Mucosa of descending colon (tissue), 3 donors: ENCODE data around the gene PCDHGA7. TPM values are rescaled to one million over a fixed set of nuclear protein-coding genes. Genes with fewer than 3 reads are reported as not detected.
"Not testable (repeated sequence)": the region's sequence is repeated elsewhere in the genome, so short reads cannot be mapped to it uniquely, and the experiment has no call there.

Experiments
- ATAC-seq: fragments of 200-7000 bp; cut with Tn5 transposase; one replicate; pipeline ENCODE4 v1.9.1; 2020; ENCODE audit warnings: mild to moderate bottlenecking, moderate library complexity
- DNase-seq, 3 donors: peaks; one replicate each; pipeline ENCODE4 v3.0.0-alpha.2; 2020
- H3K36me3 ChIP-seq: fragments of 200-600 bp; one replicate; pipeline ENCODE4 v1.8.0; 2021; ENCODE audit warnings: low read depth, mild to moderate bottlenecking
- H3K4me1 ChIP-seq: fragments of 200-600 bp; one replicate; pipeline ENCODE4 v1.8.0; 2021; ENCODE audit warnings: low read depth, mild to moderate bottlenecking
- H3K4me3 ChIP-seq: fragments of 200-600 bp; one replicate; pipeline ENCODE4 v1.8.0; 2021; ENCODE audit warnings: mild to moderate bottlenecking
- H3K9me3 ChIP-seq: fragments of 200-600 bp; one replicate; pipeline ENCODE4 v1.8.0; 2021; ENCODE audit warnings: mild to moderate bottlenecking
- CTCF ChIP-seq: fragments of 200-600 bp; IDR thresholded peaks from one replicate; pipeline ENCODE4 v1.8.0; 2022; ENCODE audit warnings: antibody characterized with exemption, mild to moderate bottlenecking
- intact Hi-C, 2 donors: fragments of 100-400 bp; cut with DNase I in 1 of 2; cut with micrococcal nuclease in 1 of 2; formaldehyde crosslinking; loops; one replicate each; pipeline versions ENCODE4 v1.11.0 to v1.11.1; 2022; cut with DNase I, micrococcal nuclease
- total RNA-seq, 3 donors: library from RNA; stranded (reverse); fragmentation: NEBNext Ultra II Directional in 2 of 3; extraction: Animal tissue kit (Norgen Biotek cat#: 25700) in 2 of 3; gene quantifications; one replicate each; pipeline versions ENCODE4 v1.2.1 to v1.2.4, GENCODE V29; 2021 to 2023
- donor health status: DM: no; HTN: no; CAD: no; lungs with moderate emphysema.
- donor health status: DM: no; HTN: no; CAD: no.
- donor health status: DM: no; HTN: yes; CAD: no.

PCDHGA7 gene
- total RNA-seq, 3 donors from 2014 or later = 1.0 to 5.6 (median 1.7) TPM

GRCh38 chr5:141373673-141374317 lies 8.7 kb upstream of the PCDHGA7 start, which contains the start of gene PCDHGA6:
Gene PCDHGA6, plus strand, starts transcription at chr5:141373891. Its CDS starts 193 bp downstream, at chr5:141374084.
- no peaks in the 10 kb centered on the region for H3K4me1 ChIP-seq
- TF ChIP-seq CTCF = no peak
- intact Hi-C loops = no loop called here
- no peak for DNase-seq
- H3K4me3 ChIP-seq = no peak within 1 kb of the TSS
- no peaks in the 10 kb centered on the region for H3K36me3 ChIP-seq
- peaks cover 88% of the 10 kb centered on the region for H3K9me3 ChIP-seq
- no peak for ATAC-seq

GRCh38 chr5:141374627-141375026 lies 7.9 kb upstream of the PCDHGA7 start:
- peaks cover 83% of the 10 kb centered on the region for H3K9me3 ChIP-seq
- TF ChIP-seq CTCF = no peak
- H3K36me3 ChIP-seq = no peaks in the 10 kb centered on the region
- H3K4me1 ChIP-seq = no peaks in the 10 kb centered on the region
- no peak for DNase-seq
- ATAC-seq = no peak
- intact Hi-C loops = no loop called here
- no peak overlapping the region for H3K4me3 ChIP-seq

- H3K4me1 ChIP-seq, H3K4me3 ChIP-seq, H3K36me3 ChIP-seq, DNase-seq, intact Hi-C loops, ATAC-seq: not testable (repeated sequence)
- peaks cover 81% of the 10 kb centered on the region for H3K9me3 ChIP-seq
These were observed 6.9 kb upstream of the PCDHGA7 start for GRCh38 chr5:141375444-141376155.

GRCh38 chr5:141383345-141383744 lies 803 bp downstream of the PCDHGA7 start:
- Histone ChIP-seq H3K4me3 (no peak overlapping the region), H3K36me3 (no peaks in the 10 kb centered on the region), H3K4me1 (no peaks in the 10 kb centered on the region), H3K9me3 (peaks cover 74% of the 10 kb centered on the region)
- ATAC-seq (no peak), DNase-seq (no peak)
- intact Hi-C loops = no loop called here
- no peak for TF ChIP-seq CTCF

GRCh38 chr5:141384471-141385267 lies 2.1 kb downstream of the PCDHGA7 start:
- DNase-seq = no peak
- intact Hi-C loops = no loop called here
- no peak for TF ChIP-seq CTCF
- Histone ChIP-seq H3K4me1 (no peaks in the 10 kb centered on the region), H3K9me3 (peaks cover 88% of the 10 kb centered on the region), H3K4me3 (no peak overlapping the region), H3K36me3 (no peaks in the 10 kb centered on the region)
- ATAC-seq = no peak

GRCh38 chr5:141387557-141388311 lies 5.2 kb downstream of the PCDHGA7 start, which contains the start of gene PCDHGB4:
Gene PCDHGB4, plus strand, starts transcription at chr5:141387698. Its CDS starts 187 bp downstream, at chr5:141387885.
- H3K4me3 ChIP-seq, intact Hi-C loops, H3K36me3 ChIP-seq, H3K4me1 ChIP-seq: not testable (repeated sequence)
- DNase-seq (peak in 1 of 3 donors; percentile 21), ATAC-seq (peak; percentile 63)
- peaks cover 92% of the 10 kb centered on the region for H3K9me3 ChIP-seq
